Measurements from ENCODE around the gene HNRNPC. TPM values are rescaled to one million over a fixed set of nuclear protein-coding genes. Genes with fewer than 3 reads are reported as not detected.
"Not testable (repeated sequence)": the region's sequence is repeated elsewhere in the genome, so short reads cannot be mapped to it uniquely, and the experiment has no call there.

HNRNPC gene
- total RNA-seq, 4 donors from 2014 or later, result 201 to 392 (median 259) TPM

GRCh38 chr14:21299562-21300130 is 30.4 kb upstream of the HNRNPC start:
- Histone ChIP-seq H3K9me3 (no peaks in the 10 kb centered on the region), H3K4me1 (peaks cover 0 to 5% (median 0%) of the 10 kb centered on the region in 4 donors), H3K36me3 (no peaks in the 10 kb centered on the region), H3K27ac (no peak overlapping the region), H3K27me3 (no peaks in the 10 kb centered on the region), H3K4me3 (no peak overlapping the region)
- no peak for DNase-seq
- TF ChIP-seq CTCF (IDR thresholded peaks at IDR 0.05), result no peak
- TF ChIP-seq POLR2A (IDR thresholded peaks at IDR 0.05), result no peak

- no peaks in the 10 kb centered on the region for H3K36me3 ChIP-seq
- no peaks in the 10 kb centered on the region for H3K27me3 ChIP-seq
- peaks cover 0 to 5% (median 0%) of the 10 kb centered on the region in 4 donors for H3K4me1 ChIP-seq
- DNase-seq, result no peak
- no peaks in the 10 kb centered on the region for H3K9me3 ChIP-seq
- TF ChIP-seq CTCF (IDR thresholded peaks at IDR 0.05) (no peak), POLR2A (IDR thresholded peaks at IDR 0.05) (no peak)
- H3K27ac ChIP-seq, result no peak overlapping the region
- no peak overlapping the region for H3K4me3 ChIP-seq
These were observed 29.1 kb upstream of the HNRNPC start for GRCh38 chr14:21298358-21298757.

- not testable (repeated sequence) for DNase-seq, H3K4me3 ChIP-seq, H3K9me3 ChIP-seq, H3K36me3 ChIP-seq, H3K27me3 ChIP-seq, H3K27ac ChIP-seq, H3K4me1 ChIP-seq
These were observed 24.8 kb upstream of the HNRNPC start for GRCh38 chr14:21294026-21294425.

GRCh38 chr14:21287168-21287567 is 17.9 kb upstream of the HNRNPC start:
- TF ChIP-seq POLR2A (IDR thresholded peaks at IDR 0.05) (no peak), CTCF (IDR thresholded peaks at IDR 0.05) (no peak)
- Histone ChIP-seq H3K4me1 (no peaks in the 10 kb centered on the region), H3K4me3 (no peak overlapping the region), H3K36me3 (no peaks in the 10 kb centered on the region), H3K27me3 (no peaks in the 10 kb centered on the region), H3K9me3 (no peaks in the 10 kb centered on the region), H3K27ac (no peak overlapping the region)
- no peak for DNase-seq

GRCh38 chr14:21286516-21286915 is 17.3 kb upstream of the HNRNPC start:
- DNase-seq, H3K9me3 ChIP-seq, H3K36me3 ChIP-seq, H3K4me3 ChIP-seq, H3K4me1 ChIP-seq, H3K27me3 ChIP-seq, H3K27ac ChIP-seq: not testable (repeated sequence)

- not testable (repeated sequence) for DNase-seq, H3K9me3 ChIP-seq, H3K27ac ChIP-seq, H3K4me1 ChIP-seq, H3K27me3 ChIP-seq, H3K36me3 ChIP-seq, H3K4me3 ChIP-seq
These were observed 12.7 kb upstream of the HNRNPC start for GRCh38 chr14:21281917-21282316.

- Histone ChIP-seq H3K36me3 (no peaks in the 10 kb centered on the region), H3K27me3 (no peaks in the 10 kb centered on the region), H3K4me3 (no peak within 1 kb of the TSS), H3K9me3 (no peaks in the 10 kb centered on the region), H3K27ac (no peak within 1 kb of the TSS), H3K4me1 (no peaks in the 10 kb centered on the region)
- DNase-seq, result no peak
- TF ChIP-seq CTCF (IDR thresholded peaks at IDR 0.05), result no peak
- TF ChIP-seq POLR2A (IDR thresholded peaks at IDR 0.05), result no peak
These were observed 10.5 kb upstream of the HNRNPC start, which contains the start of gene RPGRIP1 for GRCh38 chr14:21279783-21280182. RPGRIP1 (plus strand) TSS chr14:21280083; CDS start chr14:21287977, 7,894 bp downstream.
